IMR-90 (cell line): Measurements from ENCODE around the gene DICER1. TPM values are rescaled to one million over a fixed set of nuclear protein-coding genes. Genes with fewer than 3 reads are reported as not detected.

Source experiments
- ATAC-seq: fragments of 200-7000 bp; cut with Tn5 transposase; 2 replicates; pipeline ENCODE4 v1.9.1; 2020; ENCODE audit warnings: low read depth, mild to moderate bottlenecking, moderate library complexity
- BruUV-seq: library from RNA; stranded (reverse); fragments of 400-500 nt; replicated peaks from 2 replicates; lab custom pipeline; 2021; lab: Mats Ljungman, UMichigan
- CTCF ChIA-PET: fragments of 300-600 bp; formaldehyde crosslinking; extraction: SDS; loops from one replicate; lab custom pipeline; 2021; ENCODE audit warnings: antibody characterized with exemption; lab: Yijun Ruan, JAX
- POLR2A ChIA-PET: fragments of 300-600 bp; sonication (Branson Sonifier 250); formaldehyde crosslinking; loops from one replicate; lab custom pipeline; 2022; ENCODE audit warnings: antibody characterized with exemption; ENCODE audit not compliant: unreplicated experiment; lab: Charles Lee
- DNase-seq: peaks from one replicate; pipeline ENCODE4 v3.0.0; 2013
- H2AFZ ChIP-seq: replicated peaks from 2 replicates; pipeline ENCODE3; 2013; ENCODE audit warnings: low read length, mild to moderate bottlenecking; ENCODE audit not compliant: poor library complexity
- H2AK5ac ChIP-seq: 2 replicates; pipeline ENCODE4 v1.6.1; 2013; ENCODE audit warnings: low read depth, low read length, inconsistent platforms
- H2AK9ac ChIP-seq: replicated peaks from 2 replicates; pipeline ENCODE3; 2013; ENCODE audit warnings: mild to moderate bottlenecking, low read depth, low read length, moderate library complexity; ENCODE audit not compliant: poor library complexity
- H2BK120ac ChIP-seq: 2 replicates; pipeline ENCODE4 v1.6.1; 2013; ENCODE audit warnings: low read depth, low read length, inconsistent platforms
- H2BK15ac ChIP-seq: 3 replicates; pipeline ENCODE4 v1.6.1; 2013; ENCODE audit warnings: low read depth, low read length, inconsistent platforms
- H2BK20ac ChIP-seq: 2 replicates; pipeline ENCODE4 v1.6.1; 2013; ENCODE audit warnings: low read depth, mild to moderate bottlenecking, inconsistent platforms, low read length, moderate library complexity
- H2BK5ac ChIP-seq: 2 replicates; pipeline ENCODE4 v1.6.1; 2013; ENCODE audit warnings: mild to moderate bottlenecking, low read depth, low read length, inconsistent platforms; ENCODE audit not compliant: poor library complexity, severe bottlenecking
- H3K14ac ChIP-seq: replicated peaks from 2 replicates; pipeline ENCODE4 v1.6.1; 2013; ENCODE audit warnings: low read depth, low read length, inconsistent platforms
- H3K18ac ChIP-seq: 2 replicates; pipeline ENCODE4 v1.6.1; 2013; ENCODE audit warnings: low read depth, low read length, control low read depth
- H3K23ac ChIP-seq: 2 replicates; pipeline ENCODE4 v1.6.1; 2013; ENCODE audit warnings: low read depth, low read length, inconsistent platforms
- H3K27ac ChIP-seq: 2 replicates; pipeline ENCODE4 v1.5.1; 2013; ENCODE audit warnings: mild to moderate bottlenecking, control low read depth, low read length; ENCODE audit not compliant: insufficient read depth
- H3K27me3 ChIP-seq: 2 replicates; pipeline ENCODE4 v1.6.1; 2013; ENCODE audit warnings: low read length; ENCODE audit not compliant: control insufficient read depth, insufficient read depth
- H3K36me3 ChIP-seq: 2 replicates; pipeline ENCODE4 v1.6.1; 2013; ENCODE audit warnings: low read length, mixed read lengths; ENCODE audit not compliant: control insufficient read depth, insufficient read depth
- H3K4ac ChIP-seq: 2 replicates; pipeline ENCODE4 v1.6.1; 2013; ENCODE audit warnings: low read depth, low read length, inconsistent platforms
- H3K4me1 ChIP-seq: 2 replicates; pipeline ENCODE4 v1.6.1; 2013; ENCODE audit warnings: low read length, mixed read lengths; ENCODE audit not compliant: control insufficient read depth, insufficient read depth
- H3K4me2 ChIP-seq: 2 replicates; pipeline ENCODE4 v1.6.1; 2013; ENCODE audit warnings: low read depth, mild to moderate bottlenecking, control low read depth, low read length, moderate library complexity
- H3K4me3 ChIP-seq: 2 replicates; pipeline ENCODE4 v1.5.1; 2013; ENCODE audit warnings: low read depth, mild to moderate bottlenecking, control low read depth, low read length, moderate library complexity; ENCODE audit not compliant: insufficient read depth
- H3K56ac ChIP-seq: 2 replicates; pipeline ENCODE4 v1.6.1; 2013; ENCODE audit warnings: low read length, inconsistent platforms; ENCODE audit not compliant: insufficient read depth; ENCODE audit errors: extremely low read depth
- H3K79me1 ChIP-seq, 2 experiments: 2 replicates each; pipeline ENCODE4 v1.6.1; 2013; ENCODE audit warnings: low read length in 2 of 2, inconsistent platforms in 1 of 2, low read depth in 1 of 2
- H3K9ac ChIP-seq: 2 replicates; pipeline ENCODE4 v1.6.1; 2013; ENCODE audit warnings: low read depth, low read length, control low read depth
- H3K9me1 ChIP-seq: 2 replicates; pipeline ENCODE4 v1.6.1; 2013; ENCODE audit warnings: low read length, inconsistent platforms; ENCODE audit not compliant: insufficient read depth
- H3K9me3 ChIP-seq: 2 replicates; pipeline ENCODE4 v1.6.1; 2013; ENCODE audit warnings: low read length; ENCODE audit not compliant: control insufficient read depth, insufficient read depth
- H4K20me1 ChIP-seq: 2 replicates; pipeline ENCODE4 v1.6.1; 2013; ENCODE audit warnings: low read length, inconsistent platforms; ENCODE audit not compliant: insufficient read depth
- H4K5ac ChIP-seq: 2 replicates; pipeline ENCODE4 v1.6.1; 2013; ENCODE audit warnings: mild to moderate bottlenecking, low read depth, low read length, control low read depth
- H4K8ac ChIP-seq, 2 experiments: 2 replicates each; pipeline ENCODE4 v1.6.1; 2013; ENCODE audit warnings: low read depth in 2 of 2, low read length in 2 of 2, control low read depth in 1 of 2, inconsistent platforms in 1 of 2
- H4K91ac ChIP-seq: 2 replicates; pipeline ENCODE4 v1.6.1; 2013; ENCODE audit warnings: low read depth, low read length, inconsistent platforms; ENCODE audit not compliant: insufficient read depth
- BHLHE40 ChIP-seq: fragments of 150-350 bp; IDR thresholded peaks from 2 replicates; pipeline ENCODE4 v1.6.1; 2016; ENCODE audit warnings: mild to moderate bottlenecking, low read depth, low read length
- CEBPB ChIP-seq: IDR thresholded peaks from 2 replicates; pipeline ENCODE4 v1.6.1; 2012; ENCODE audit warnings: low read depth, low read length, improper control_type of control experiment
- CHD1 ChIP-seq: IDR thresholded peaks from 2 replicates; pipeline ENCODE4 v1.6.1; 2012; ENCODE audit warnings: low read depth, low read length, improper control_type of control experiment
- FOS ChIP-seq: fragments of 150-350 bp; IDR thresholded peaks from 2 replicates; pipeline ENCODE4 v1.6.1; 2016; ENCODE audit warnings: low read depth, low read length
- MAFK ChIP-seq: IDR thresholded peaks from 2 replicates; pipeline ENCODE4 v1.6.1; 2012; ENCODE audit warnings: low read depth, low read length, improper control_type of control experiment
- MAZ ChIP-seq: IDR thresholded peaks from 2 replicates; pipeline ENCODE4 v1.6.1; 2012; ENCODE audit warnings: low read depth, mild to moderate bottlenecking, low read length, improper control_type of control experiment, moderate library complexity, borderline replicate concordance
- MXI1 ChIP-seq: IDR thresholded peaks from 2 replicates; pipeline ENCODE4 v1.6.1; 2012; ENCODE audit warnings: low read depth, mild to moderate bottlenecking, low read length, moderate library complexity, borderline replicate concordance
- NFE2L2 ChIP-seq: fragments of 150-350 bp; IDR thresholded peaks from 2 replicates; pipeline ENCODE4 v1.6.1; 2016; ENCODE audit warnings: low read depth, mild to moderate bottlenecking, low read length
- POLR2A ChIP-seq: IDR thresholded peaks from 2 replicates; pipeline ENCODE4 v1.6.1; 2012; ENCODE audit warnings: mild to moderate bottlenecking, low read depth, low read length
- RAD21 ChIP-seq: IDR thresholded peaks from 2 replicates; pipeline ENCODE4 v1.6.1; 2012; ENCODE audit warnings: low read length, improper control_type of control experiment
- RCOR1 ChIP-seq: IDR thresholded peaks from 2 replicates; pipeline ENCODE4 v1.6.1; 2012; ENCODE audit warnings: mild to moderate bottlenecking, low read length, improper control_type of control experiment; ENCODE audit not compliant: insufficient replicate concordance
- RFX5 ChIP-seq: IDR thresholded peaks from 2 replicates; pipeline ENCODE4 v1.8.0; 2012; ENCODE audit warnings: low read depth, mild to moderate bottlenecking, low read length, moderate library complexity
- SMC3 ChIP-seq: fragments of 150-350 bp; IDR thresholded peaks from 2 replicates; pipeline ENCODE4 v1.6.1; 2016; ENCODE audit warnings: low read depth, mild to moderate bottlenecking, antibody characterized with exemption, low read length, moderate library complexity
- WGBS, 2 experiments: methylation state at CpG; one replicate each; pipeline versions ENCODE4 v1.1.5 to v1.1.7; 2013; ENCODE audit warnings: missing lambda C conversion rate in 2 of 2; ENCODE audit not compliant: insufficient read length in 1 of 2; ENCODE audit errors: extremely low coverage in 2 of 2; 5-methylcytosine and 5-hydroxymethylcytosine counted together
- dilution Hi-C: fragments of 300-500 bp; cut with HindIII; formaldehyde crosslinking; loops from one replicate; pipeline ENCODE4 v1.14.3; 2018; ENCODE audit warnings: low sequenced_read_pairs; ENCODE audit not compliant: unreplicated experiment
- in situ Hi-C: fragments of 300-500 bp; cut with MboI; formaldehyde crosslinking; loops from 3 replicates; pipeline ENCODE4 v1.14.3; 2019; ENCODE audit warnings: low sequenced_read_pairs, inconsistent platforms, mixed read lengths
- intact Hi-C: fragments of 100-400 bp; cut with micrococcal nuclease; formaldehyde crosslinking; loops from 2 replicates; pipeline ENCODE4 v1.10.0; 2022
- polyA plus RNA-seq, 3 experiments: library from polyadenylated mRNA; depleted of rRNA; stranded (reverse); fragments of >200 nt; gene quantifications; 2 replicates each; pipeline ENCODE4 v1.2.3, GENCODE V29; 2012; ENCODE audit warnings: low replicate concordance in 1 of 3
- total RNA-seq: library from RNA; depleted of rRNA; stranded (reverse); fragments of >200 nt; gene quantifications from 2 replicates; pipeline ENCODE4 v1.2.3, GENCODE V29; 2012
- TF ChIP-seq, protein P1 (sequence below): fragments of 150-350 bp; IDR thresholded peaks from 2 replicates; pipeline ENCODE4 v1.6.1; 2017; ENCODE audit warnings: mild to moderate bottlenecking, antibody characterized with exemption, low read length, low read depth
- TF ChIP-seq, protein P2 (sequence below): fragments of 150-350 bp; IDR thresholded peaks from 2 replicates; pipeline ENCODE4 v1.6.1; 2016; ENCODE audit warnings: low read depth, mild to moderate bottlenecking, low read length, moderate library complexity, borderline replicate concordance
- TF ChIP-seq, protein P3 (sequence below): conservative IDR thresholded peaks from 2 replicates; pipeline ENCODE4 v1.5.1; 2012; ENCODE audit warnings: mild to moderate bottlenecking, low read depth, low read length, improper control_type of control experiment

Gene DICER1
- total and polyA plus RNA-seq, 2 of the 4 experiments (the other 2 are of a cell fraction): 9.7 to 49.5 TPM

DNA sequence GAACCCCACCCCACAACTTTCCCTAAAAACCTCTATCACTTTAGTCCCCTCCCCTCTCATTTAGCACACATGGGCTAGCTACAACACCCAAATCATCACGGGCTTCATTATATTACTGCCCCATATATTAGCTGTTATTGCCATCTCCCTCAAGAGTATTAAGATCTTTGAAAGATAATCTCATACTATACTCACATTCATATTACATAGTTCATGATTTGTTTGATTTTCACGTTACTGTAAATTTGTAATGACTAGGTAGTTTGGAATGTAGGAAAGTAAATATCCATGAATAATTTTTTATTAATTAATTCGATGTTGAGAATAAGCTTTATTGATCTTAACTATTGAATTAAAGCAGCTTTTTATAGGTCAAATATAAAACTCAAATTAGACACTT lies 7.9 kb downstream of the DICER1 start:
- no peak for DNase-seq
- no peak overlapping the region for H4K91ac ChIP-seq
- in situ Hi-C loops (loop anchor here (25.0 kb wide), 1 partner anchor 363 kb away; the partner anchor contains the start of gene SYNE3), dilution Hi-C loops (no loop called here), intact Hi-C loops (no loop called here)
- no peak for TF ChIP-seq SMC3
- TF ChIP-seq RFX5: no peak
- TF ChIP-seq MAFK: no peak
- no peak for TF ChIP-seq MXI1
- TF ChIP-seq, protein P1, sequence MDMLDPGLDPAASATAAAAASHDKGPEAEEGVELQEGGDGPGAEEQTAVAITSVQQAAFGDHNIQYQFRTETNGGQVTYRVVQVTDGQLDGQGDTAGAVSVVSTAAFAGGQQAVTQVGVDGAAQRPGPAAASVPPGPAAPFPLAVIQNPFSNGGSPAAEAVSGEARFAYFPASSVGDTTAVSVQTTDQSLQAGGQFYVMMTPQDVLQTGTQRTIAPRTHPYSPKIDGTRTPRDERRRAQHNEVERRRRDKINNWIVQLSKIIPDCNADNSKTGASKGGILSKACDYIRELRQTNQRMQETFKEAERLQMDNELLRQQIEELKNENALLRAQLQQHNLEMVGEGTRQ: no peak
- TF ChIP-seq FOS: no peak
- no peak for TF ChIP-seq CEBPB
- no peak for TF ChIP-seq BHLHE40
- TF ChIP-seq, protein P2, sequence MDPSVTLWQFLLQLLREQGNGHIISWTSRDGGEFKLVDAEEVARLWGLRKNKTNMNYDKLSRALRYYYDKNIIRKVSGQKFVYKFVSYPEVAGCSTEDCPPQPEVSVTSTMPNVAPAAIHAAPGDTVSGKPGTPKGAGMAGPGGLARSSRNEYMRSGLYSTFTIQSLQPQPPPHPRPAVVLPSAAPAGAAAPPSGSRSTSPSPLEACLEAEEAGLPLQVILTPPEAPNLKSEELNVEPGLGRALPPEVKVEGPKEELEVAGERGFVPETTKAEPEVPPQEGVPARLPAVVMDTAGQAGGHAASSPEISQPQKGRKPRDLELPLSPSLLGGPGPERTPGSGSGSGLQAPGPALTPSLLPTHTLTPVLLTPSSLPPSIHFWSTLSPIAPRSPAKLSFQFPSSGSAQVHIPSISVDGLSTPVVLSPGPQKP: no peak
- no peak for TF ChIP-seq RCOR1
- TF ChIP-seq, protein P3, sequence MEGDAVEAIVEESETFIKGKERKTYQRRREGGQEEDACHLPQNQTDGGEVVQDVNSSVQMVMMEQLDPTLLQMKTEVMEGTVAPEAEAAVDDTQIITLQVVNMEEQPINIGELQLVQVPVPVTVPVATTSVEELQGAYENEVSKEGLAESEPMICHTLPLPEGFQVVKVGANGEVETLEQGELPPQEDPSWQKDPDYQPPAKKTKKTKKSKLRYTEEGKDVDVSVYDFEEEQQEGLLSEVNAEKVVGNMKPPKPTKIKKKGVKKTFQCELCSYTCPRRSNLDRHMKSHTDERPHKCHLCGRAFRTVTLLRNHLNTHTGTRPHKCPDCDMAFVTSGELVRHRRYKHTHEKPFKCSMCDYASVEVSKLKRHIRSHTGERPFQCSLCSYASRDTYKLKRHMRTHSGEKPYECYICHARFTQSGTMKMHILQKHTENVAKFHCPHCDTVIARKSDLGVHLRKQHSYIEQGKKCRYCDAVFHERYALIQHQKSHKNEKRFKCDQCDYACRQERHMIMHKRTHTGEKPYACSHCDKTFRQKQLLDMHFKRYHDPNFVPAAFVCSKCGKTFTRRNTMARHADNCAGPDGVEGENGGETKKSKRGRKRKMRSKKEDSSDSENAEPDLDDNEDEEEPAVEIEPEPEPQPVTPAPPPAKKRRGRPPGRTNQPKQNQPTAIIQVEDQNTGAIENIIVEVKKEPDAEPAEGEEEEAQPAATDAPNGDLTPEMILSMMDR: no peak
- TF ChIP-seq MAZ: no peak
- TF ChIP-seq CHD1: no peak
- no peak for TF ChIP-seq NFE2L2
- no peak for TF ChIP-seq POLR2A
- TF ChIP-seq RAD21: no peak
- peaks cover 62% of the 10 kb centered on the region for H4K20me1 ChIP-seq
- no peak overlapping the region for H3K4me2 ChIP-seq
- no peak overlapping the region for H3K4ac ChIP-seq
- no peaks in the 10 kb centered on the region; the same call in 1 of the 2 replicates for H3K9me3 ChIP-seq
- no peak overlapping the region for H2BK5ac ChIP-seq
- H3K27me3 ChIP-seq: no peaks in the 10 kb centered on the region
- H2AK5ac ChIP-seq: no peak overlapping the region
- no peak overlapping the region for H2AFZ ChIP-seq
- H3K9ac ChIP-seq: no peak overlapping the region
- no peak overlapping the region for H3K14ac ChIP-seq
- H3K56ac ChIP-seq: no peak overlapping the region
- no peak for ATAC-seq
- no peak overlapping the region for H4K5ac ChIP-seq
- H2BK20ac ChIP-seq: no peak overlapping the region
- WGBS, 2 experiments: no CpG with 5 or more reads among the region's 3 CpGs
- POLR2A ChIA-PET: interaction anchor here (0.6 kb wide), 1 partner anchor 42 kb away, joined by 10 read pairs; no protein-coding TSS in a partner anchor
- H3K18ac ChIP-seq: no peak overlapping the region
- peaks cover 5% of the 10 kb centered on the region for H3K4me1 ChIP-seq
- no peaks in the 10 kb centered on the region; the same call in 1 of the 2 replicates for H3K36me3 ChIP-seq
- H3K9me1 ChIP-seq: peaks cover 8% of the 10 kb centered on the region
- CTCF ChIA-PET: no interaction called here
- H3K27ac ChIP-seq: no peak overlapping the region
- no peak overlapping the region for H2BK15ac ChIP-seq
- BruUV-seq: no TSS peak
- H3K79me1 ChIP-seq: peaks cover 19 to 82% of the 10 kb centered on the region in 2 experiments
- no peak overlapping the region for H3K23ac ChIP-seq
- no peak overlapping the region for H4K8ac ChIP-seq
- H2BK120ac ChIP-seq: no peak overlapping the region
- no peak overlapping the region for H2AK9ac ChIP-seq
- H3K4me3 ChIP-seq: no peak overlapping the region
